Measurements from ENCODE around the gene UNC79.

UNC79 gene

DNA sequence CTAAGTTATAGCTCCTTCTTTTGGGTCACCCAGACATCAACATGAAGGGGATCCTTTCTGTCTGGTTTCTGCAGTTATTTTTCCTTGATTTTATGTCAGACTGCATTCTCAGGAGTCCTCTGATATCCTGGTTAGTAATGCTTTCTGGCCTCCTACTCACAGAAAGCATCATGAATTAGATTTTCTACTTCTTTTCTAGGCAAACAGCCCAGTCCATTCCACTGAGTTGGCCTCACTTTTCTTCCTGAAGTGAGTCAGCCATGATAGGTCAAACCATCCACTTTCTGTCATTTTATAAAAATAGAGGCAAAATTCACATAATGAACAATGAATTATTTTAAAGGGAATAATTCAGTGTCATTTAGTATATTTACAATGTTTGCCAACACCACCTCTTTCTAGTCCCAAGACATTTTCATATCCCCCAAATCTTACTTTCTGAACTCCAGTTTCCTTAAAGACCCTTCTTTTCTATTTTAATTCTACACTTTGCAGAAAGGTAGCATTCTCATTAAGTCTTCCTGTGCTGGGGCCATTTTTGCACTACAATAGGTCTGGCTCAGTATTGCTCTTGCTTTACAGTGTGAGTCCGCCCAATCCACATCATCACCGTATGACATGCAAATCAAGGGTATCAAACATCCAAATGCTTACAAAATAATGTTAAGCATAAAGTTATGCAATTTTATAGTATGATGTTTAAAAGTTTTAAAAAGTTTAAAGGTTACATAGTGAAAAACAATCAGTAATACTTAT lies 95.1 kb downstream of the UNC79 start:
- H3K9me3 Mint-ChIP-seq = peaks cover 18% of the 10 kb centered on the region
- H3K27ac Mint-ChIP-seq = no peak overlapping the region
- H3K4me3 Mint-ChIP-seq = no peak overlapping the region
- peaks cover 6% of the 10 kb centered on the region for H3K36me3 Mint-ChIP-seq (ENCODE audit: low read depth)
- DNase-seq = no peak
- H3K27me3 Mint-ChIP-seq (ENCODE audit: low read depth, poor library complexity) = peaks cover 4% of the 10 kb centered on the region
- no peaks in the 10 kb centered on the region for H3K4me1 Mint-ChIP-seq
- TF ChIP-seq, protein P1, sequence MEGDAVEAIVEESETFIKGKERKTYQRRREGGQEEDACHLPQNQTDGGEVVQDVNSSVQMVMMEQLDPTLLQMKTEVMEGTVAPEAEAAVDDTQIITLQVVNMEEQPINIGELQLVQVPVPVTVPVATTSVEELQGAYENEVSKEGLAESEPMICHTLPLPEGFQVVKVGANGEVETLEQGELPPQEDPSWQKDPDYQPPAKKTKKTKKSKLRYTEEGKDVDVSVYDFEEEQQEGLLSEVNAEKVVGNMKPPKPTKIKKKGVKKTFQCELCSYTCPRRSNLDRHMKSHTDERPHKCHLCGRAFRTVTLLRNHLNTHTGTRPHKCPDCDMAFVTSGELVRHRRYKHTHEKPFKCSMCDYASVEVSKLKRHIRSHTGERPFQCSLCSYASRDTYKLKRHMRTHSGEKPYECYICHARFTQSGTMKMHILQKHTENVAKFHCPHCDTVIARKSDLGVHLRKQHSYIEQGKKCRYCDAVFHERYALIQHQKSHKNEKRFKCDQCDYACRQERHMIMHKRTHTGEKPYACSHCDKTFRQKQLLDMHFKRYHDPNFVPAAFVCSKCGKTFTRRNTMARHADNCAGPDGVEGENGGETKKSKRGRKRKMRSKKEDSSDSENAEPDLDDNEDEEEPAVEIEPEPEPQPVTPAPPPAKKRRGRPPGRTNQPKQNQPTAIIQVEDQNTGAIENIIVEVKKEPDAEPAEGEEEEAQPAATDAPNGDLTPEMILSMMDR (IDR thresholded peaks at IDR 0.05) = no peak

DNA sequence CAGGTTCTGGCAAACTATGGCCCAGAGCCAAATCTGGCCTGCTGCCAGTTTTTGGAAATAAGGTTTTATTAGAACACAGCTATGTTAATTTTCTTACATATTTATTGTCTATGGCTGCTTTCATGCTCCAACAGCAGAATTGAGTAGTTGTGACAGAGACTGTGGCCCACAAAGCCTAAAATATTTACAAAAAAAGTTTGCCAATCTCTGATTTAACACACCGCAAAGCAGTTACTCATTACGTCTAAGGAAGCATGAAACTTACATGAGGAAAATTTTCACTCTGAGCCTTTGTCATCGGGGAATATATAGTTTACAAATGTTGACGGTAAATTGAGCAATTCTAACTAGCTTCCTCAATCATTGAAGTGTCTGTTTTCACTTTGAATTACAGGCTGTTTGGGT lies 96.5 kb downstream of the UNC79 start:
- TF ChIP-seq, protein P1 (IDR thresholded peaks at IDR 0.05) = no peak
- H3K9me3 Mint-ChIP-seq = peaks cover 5% of the 10 kb centered on the region
- H3K27me3 Mint-ChIP-seq (ENCODE audit: low read depth, poor library complexity) = peaks cover 4% of the 10 kb centered on the region
- no peaks in the 10 kb centered on the region for H3K36me3 Mint-ChIP-seq (ENCODE audit: low read depth)
- no peak for DNase-seq
- no peak overlapping the region for H3K4me3 Mint-ChIP-seq
- no peaks in the 10 kb centered on the region for H3K4me1 Mint-ChIP-seq
- no peak overlapping the region for H3K27ac Mint-ChIP-seq

DNA sequence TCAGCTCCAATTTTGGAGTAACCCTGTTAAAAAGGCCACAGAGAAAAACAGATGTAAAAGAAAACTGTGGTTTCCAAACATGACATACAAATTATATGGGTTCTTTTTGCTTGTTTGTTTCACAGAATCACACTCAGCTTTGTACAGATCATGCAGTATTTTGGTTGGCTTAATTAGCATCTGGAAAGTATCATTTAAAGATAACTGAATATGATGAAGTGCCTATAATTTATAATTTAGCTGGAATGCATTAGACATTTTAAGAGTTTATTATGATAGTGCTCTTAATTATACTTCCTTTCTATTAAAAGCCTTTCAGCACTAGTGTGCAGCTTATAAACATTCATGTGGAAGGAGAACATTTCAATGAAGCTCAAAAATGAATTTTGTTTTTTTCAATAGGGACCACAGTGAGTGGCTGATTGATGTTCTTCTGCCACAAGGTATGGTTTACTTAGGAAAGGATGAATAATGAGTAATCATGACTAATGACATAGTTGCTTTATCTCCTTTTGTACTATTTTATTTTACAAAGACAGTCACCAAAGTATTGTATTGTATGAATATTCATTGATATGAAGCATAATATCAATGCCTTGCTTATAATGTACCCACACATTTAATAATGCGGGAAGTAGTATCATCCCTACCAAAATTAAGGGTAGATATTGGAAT lies 98.3 kb downstream of the UNC79 start:
- H3K36me3 Mint-ChIP-seq (ENCODE audit: low read depth) = no peaks in the 10 kb centered on the region
- TF ChIP-seq, protein P1 (IDR thresholded peaks at IDR 0.05) = no peak
- H3K27ac Mint-ChIP-seq = no peak overlapping the region
- no peaks in the 10 kb centered on the region for H3K4me1 Mint-ChIP-seq
- no peak overlapping the region for H3K4me3 Mint-ChIP-seq
- no peaks in the 10 kb centered on the region for H3K9me3 Mint-ChIP-seq
- DNase-seq = no peak
- H3K27me3 Mint-ChIP-seq (ENCODE audit: low read depth, poor library complexity) = peaks cover 4% of the 10 kb centered on the region

DNA sequence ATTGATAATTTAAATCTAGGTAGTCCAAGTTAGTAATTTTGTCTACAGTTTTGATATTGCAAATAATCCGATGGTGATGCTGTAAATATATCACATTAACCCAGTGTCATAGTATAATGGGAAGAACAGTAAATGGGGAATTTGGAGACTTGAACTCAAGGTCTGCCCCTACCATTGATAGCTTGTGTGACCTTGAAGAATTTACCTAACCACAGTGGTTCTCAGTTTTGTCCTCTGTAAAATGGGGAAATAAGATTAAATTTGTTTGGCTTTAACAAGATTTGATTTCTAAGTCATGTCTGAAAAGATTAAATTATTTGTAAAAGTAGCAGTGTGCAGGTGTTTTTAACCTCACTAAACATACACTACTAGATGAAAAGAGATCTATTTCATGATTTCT lies 100.9 kb downstream of the UNC79 start:
- TF ChIP-seq, protein P1 (IDR thresholded peaks at IDR 0.05) = no peak

DNA sequence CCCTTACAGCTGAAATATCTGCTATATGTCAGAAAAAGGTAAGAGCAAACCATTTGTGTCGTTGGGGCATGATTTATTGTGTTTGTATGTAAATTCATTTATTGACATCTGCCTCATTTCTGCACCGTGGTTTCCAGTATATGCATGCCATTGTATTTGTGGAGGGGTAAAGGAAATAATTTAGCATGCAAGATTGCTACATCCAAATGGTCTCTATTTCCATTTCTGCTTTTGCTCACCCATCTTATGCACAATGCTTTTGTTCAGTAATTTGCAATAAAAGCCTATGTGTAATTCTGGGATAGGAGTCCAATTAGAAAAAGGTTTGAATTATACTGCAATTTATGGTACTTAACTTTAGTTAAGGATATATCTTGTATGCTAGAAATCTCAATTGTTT lies 101.8 kb downstream of the UNC79 start:
- H3K27me3 Mint-ChIP-seq (ENCODE audit: low read depth, poor library complexity) = peaks cover 4% of the 10 kb centered on the region
- no peak overlapping the region for H3K4me3 Mint-ChIP-seq
- no peaks in the 10 kb centered on the region for H3K36me3 Mint-ChIP-seq (ENCODE audit: low read depth)
- no peak for DNase-seq
- H3K4me1 Mint-ChIP-seq = no peaks in the 10 kb centered on the region
- TF ChIP-seq, protein P1 (IDR thresholded peaks at IDR 0.05) = no peak
- H3K9me3 Mint-ChIP-seq = no peaks in the 10 kb centered on the region
- H3K27ac Mint-ChIP-seq = no peak overlapping the region

More for the DNA sequence above, 100.9 kb downstream of the UNC79 start:
- DNase-seq = no peak
- H3K9me3 Mint-ChIP-seq = no peaks in the 10 kb centered on the region
- peaks cover 4% of the 10 kb centered on the region for H3K27me3 Mint-ChIP-seq (ENCODE audit: low read depth, poor library complexity)
- H3K4me3 Mint-ChIP-seq = no peak overlapping the region
- no peaks in the 10 kb centered on the region for H3K4me1 Mint-ChIP-seq
- no peaks in the 10 kb centered on the region for H3K36me3 Mint-ChIP-seq (ENCODE audit: low read depth)
- H3K27ac Mint-ChIP-seq = no peak overlapping the region
